GM10248 (cell line): ENCODE measurements around the gene CELA3B.
"Not testable (repeated sequence)": the region's sequence is repeated elsewhere in the genome, so short reads cannot be mapped to it uniquely, and the experiment has no call there.

ENCODE experiments used
- CTCF ChIA-PET: fragments of 300-600 bp; sonication (Branson Sonifier 250); formaldehyde crosslinking; extraction: SDS; loops from one replicate; lab custom pipeline; 2021; ENCODE audit warnings: antibody characterized with exemption; lab: Yijun Ruan, JAX
- POLR2A ChIA-PET: fragments of 350-650 bp; sonication (Branson Sonifier 250); formaldehyde crosslinking; extraction: SDS; loops from one replicate; lab custom pipeline; 2020; ENCODE audit warnings: antibody characterized with exemption; lab: Yijun Ruan, JAX
- DNase-seq: peaks from one replicate; pipeline ENCODE4 v3.0.0; 2012; ENCODE audit errors: extremely low spot score
- TF ChIP-seq, protein P1 (sequence below): IDR thresholded peaks from 2 replicates; pipeline ENCODE4 v1.5.1; 2012; ENCODE audit warnings: mild to moderate bottlenecking, low read depth; ENCODE audit errors: extremely low read depth, missing control alignments, control extremely low read depth

The CELA3B gene

DNA sequence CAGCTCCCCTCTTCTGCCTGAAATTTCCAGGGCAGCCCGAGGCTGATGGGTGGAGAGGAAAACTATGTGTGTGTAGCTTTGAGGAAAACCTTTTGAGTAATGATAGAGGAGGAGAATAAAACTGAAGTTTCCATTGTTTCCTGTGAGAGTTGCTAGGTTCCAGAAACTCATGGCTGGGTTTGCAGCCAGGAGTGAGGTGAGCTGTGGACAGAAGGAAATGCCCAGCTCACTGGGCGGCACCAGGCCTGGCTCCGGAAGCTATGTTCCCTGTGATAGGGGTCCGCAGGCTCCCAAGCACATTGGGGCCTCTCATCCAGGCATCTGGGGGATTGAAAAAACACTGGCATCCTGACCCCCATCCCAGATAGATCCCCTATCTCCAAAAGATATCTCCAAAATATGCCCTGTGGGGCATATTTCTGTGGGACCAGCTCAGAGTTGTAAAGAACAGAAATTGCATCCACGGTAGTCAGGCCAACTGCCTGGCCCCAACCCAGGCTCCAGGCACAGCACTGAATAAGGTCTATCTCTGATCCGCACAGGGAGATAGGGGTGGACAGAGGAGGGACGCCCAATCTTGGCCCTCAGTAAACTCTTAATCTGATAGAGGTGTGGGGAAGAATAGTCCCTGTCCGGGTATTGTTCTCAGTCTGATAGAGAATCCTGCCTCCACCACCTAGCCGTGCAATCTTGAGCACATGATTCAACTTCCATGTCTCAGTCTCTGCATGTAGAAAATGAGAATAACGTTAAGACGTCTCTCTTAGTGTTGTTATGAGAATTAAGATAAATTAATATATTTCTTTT, 37.9 kb upstream of the CELA3B start:
- TF ChIP-seq, protein P1, sequence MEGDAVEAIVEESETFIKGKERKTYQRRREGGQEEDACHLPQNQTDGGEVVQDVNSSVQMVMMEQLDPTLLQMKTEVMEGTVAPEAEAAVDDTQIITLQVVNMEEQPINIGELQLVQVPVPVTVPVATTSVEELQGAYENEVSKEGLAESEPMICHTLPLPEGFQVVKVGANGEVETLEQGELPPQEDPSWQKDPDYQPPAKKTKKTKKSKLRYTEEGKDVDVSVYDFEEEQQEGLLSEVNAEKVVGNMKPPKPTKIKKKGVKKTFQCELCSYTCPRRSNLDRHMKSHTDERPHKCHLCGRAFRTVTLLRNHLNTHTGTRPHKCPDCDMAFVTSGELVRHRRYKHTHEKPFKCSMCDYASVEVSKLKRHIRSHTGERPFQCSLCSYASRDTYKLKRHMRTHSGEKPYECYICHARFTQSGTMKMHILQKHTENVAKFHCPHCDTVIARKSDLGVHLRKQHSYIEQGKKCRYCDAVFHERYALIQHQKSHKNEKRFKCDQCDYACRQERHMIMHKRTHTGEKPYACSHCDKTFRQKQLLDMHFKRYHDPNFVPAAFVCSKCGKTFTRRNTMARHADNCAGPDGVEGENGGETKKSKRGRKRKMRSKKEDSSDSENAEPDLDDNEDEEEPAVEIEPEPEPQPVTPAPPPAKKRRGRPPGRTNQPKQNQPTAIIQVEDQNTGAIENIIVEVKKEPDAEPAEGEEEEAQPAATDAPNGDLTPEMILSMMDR = no peak
- no peak for DNase-seq
- ChIA-PET CTCF (interaction anchor here (0.7 to 1.7 kb wide), 3 partner anchors 18 to 707 kb away, joined by 3 to 4 read pairs (median 3); no protein-coding TSS in a partner anchor), POLR2A (no interaction called here)

DNA sequence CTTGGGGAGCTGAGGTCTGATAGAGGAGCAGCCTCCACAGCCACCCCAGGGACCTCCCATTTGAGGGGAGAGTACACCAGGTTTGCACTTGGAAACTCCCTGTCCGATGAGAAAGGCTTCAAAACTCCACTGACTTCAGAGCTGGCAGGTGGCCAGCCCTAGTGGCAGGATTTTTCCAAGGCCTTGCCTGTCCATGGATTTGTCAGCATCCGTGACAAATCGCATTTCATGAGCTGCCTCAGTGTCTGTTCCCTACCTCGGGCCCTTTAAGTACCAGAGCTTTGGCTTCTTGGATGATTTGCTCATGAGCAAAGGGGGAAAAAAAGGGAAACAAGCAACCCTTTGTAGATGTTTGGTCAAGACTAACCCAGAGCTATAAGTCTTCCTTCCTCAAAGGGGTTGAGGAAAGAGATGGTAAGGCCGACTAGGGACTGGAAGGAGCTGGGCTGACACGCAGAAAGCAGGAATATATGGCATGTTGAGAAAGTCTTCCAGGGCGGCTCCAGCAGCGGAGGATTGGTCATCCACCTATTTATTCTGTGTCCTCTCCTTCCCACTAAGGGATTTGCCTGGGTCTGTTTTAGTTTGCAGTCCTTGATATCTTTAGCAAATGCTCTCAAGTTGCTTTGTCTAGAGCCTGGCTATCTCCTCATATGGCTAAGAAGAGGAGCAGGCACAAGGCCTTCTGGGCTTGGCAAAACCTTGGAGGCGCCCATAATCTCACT, 37.0 kb upstream of the CELA3B start:
- POLR2A ChIA-PET = no interaction called here
- TF ChIP-seq, protein P1 = no peak
- CTCF ChIA-PET = interaction anchor here (1.0 to 1.7 kb wide), 2 partner anchors 17 to 19 kb away, joined by 3 to 4 read pairs; no protein-coding TSS in a partner anchor
- DNase-seq = no peak

DNA sequence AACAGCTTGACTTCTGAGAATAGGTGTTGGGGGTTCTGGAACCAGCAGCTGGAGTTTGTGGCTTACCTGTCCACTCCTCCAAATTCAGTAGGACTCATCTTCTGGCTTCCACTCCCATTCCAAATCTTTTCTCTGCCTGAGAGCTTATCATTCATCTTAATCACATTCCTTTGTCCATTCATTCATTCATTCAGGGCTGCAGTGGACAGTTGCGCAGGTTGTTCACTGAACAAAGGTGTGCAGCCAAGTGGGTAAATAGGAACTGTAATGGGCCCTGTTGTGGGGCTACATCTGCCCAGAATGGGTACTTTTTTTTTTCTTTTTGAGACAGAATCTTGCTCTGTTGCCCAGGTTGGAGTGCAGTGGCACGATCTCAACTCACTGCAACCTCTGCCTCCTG, 36.3 kb upstream of the CELA3B start:
- ChIA-PET POLR2A (no interaction called here), CTCF (interaction anchor here (1.0 to 1.7 kb wide), 2 partner anchors 16 to 18 kb away, joined by 3 to 4 read pairs; no protein-coding TSS in a partner anchor)
- no peak for DNase-seq
- TF ChIP-seq, protein P1 = no peak

DNA sequence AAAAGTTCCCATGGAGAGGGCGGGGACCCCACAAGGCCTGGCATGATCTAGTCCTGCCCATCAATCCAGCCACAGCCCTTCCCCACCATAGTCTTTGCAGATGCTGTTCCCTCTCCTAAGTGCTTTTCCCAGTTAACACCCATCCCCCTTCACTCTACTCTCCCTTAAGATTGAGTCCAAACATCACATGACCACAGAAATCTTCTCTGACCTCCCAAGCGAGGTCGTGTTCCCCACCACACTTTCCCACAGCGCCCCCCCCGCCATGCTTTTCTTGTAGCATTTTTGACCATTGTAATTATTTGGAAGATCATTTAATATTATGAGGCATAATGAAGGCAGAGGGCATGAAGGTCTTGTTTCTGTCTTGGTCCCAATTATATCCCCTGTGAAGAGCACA, 35.5 kb upstream of the CELA3B start:
- TF ChIP-seq, protein P1 = no peak
- CTCF ChIA-PET = no interaction called here
- POLR2A ChIA-PET = no interaction called here
- DNase-seq = no peak

DNA sequence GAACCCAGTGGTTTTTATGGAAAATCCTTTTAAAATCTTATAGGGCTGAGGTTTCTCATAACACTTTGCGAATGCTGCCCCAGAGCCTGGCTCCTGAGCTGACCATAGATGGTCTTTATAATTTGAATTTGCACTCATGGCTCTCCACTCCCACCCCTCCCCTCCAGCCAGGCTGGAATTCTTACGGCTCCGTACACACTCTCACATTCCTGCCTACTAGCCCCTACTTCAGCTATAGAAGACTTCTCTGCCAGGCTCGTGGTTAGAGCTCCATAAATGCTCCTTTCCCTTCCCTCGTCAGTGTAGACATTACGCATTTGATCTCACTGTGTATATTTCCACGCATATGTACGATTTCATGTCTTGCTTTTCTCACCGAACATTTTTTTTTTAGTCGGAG, 34.4 kb upstream of the CELA3B start:
- no peak for DNase-seq
- TF ChIP-seq, protein P1 = no peak
- POLR2A ChIA-PET = no interaction called here
- CTCF ChIA-PET = interaction anchor here (1.1 to 1.2 kb wide), 2 partner anchors 9 to 22 kb away, joined by 3 to 4 read pairs; no protein-coding TSS in a partner anchor

DNA sequence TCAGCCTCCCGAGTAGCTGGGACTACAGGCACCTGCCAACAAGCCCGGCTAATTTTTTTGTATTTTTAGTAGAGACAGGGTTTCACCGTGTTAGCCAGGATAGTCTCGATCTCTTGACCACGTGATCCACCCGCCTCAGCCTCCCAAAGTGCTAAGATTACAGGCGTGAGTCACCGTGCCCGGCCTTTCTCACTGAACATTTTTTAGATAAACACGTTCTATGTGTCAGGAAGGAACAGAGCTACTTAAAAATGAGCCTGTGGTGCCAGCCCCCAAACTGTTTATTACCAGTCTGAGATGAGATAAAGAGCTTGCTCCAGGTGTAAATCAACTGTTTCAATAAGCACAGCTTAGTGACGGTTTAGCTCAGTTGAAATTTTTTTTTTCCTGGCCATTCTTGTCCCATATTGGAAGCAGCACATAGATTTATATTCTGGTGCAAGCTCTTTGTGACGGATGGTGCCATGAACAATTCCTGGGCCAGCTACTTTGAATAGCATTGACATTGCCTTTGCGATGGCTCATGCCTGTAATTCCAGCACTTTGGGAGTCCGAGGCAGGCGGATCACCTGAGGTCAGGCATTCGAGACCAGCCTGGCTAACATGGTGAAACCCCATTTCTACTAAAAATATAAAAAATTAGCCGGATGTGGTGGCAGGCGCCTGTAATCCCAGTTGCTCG, 33.7 kb upstream of the CELA3B start:
- POLR2A ChIA-PET, DNase-seq: not testable (repeated sequence)
- CTCF ChIA-PET = interaction anchor here (1.1 to 1.2 kb wide), 2 partner anchors 9 to 22 kb away, joined by 3 to 4 read pairs; no protein-coding TSS in a partner anchor
